ENCODE results near the gene PM20D1. TPM values are rescaled to one million over a fixed set of nuclear protein-coding genes. Genes with fewer than 3 reads are reported as not detected.

The PM20D1 gene
- total RNA-seq, 4 donors from 2014 or later = 0.19 to 0.74 (median 0.50) TPM

DNA sequence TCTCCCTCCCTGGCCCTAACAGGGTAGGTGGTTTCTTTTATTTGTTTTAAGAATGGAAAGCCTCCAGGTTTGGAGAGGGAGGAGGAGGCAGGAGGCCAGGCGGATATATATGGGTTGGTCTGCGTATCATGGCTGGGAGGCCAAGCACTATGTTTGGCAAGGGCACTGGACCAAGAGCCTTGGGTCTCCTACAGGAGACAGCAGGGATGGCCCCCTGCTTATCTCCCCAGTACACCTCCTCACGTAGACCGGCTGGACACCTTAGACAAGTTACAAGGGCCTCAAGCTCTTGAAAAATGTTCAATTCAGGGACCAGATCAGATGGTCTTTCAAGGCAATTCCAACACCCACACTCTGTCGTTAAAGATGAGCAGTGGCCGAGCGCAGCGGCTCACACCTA is 47.9 kb downstream of the PM20D1 start:
- ATAC-seq (ENCODE audit: low FRiP score) (no peak), DNase-seq (ENCODE audit: low spot score) (no peak)
- TF ChIP-seq, protein P1, sequence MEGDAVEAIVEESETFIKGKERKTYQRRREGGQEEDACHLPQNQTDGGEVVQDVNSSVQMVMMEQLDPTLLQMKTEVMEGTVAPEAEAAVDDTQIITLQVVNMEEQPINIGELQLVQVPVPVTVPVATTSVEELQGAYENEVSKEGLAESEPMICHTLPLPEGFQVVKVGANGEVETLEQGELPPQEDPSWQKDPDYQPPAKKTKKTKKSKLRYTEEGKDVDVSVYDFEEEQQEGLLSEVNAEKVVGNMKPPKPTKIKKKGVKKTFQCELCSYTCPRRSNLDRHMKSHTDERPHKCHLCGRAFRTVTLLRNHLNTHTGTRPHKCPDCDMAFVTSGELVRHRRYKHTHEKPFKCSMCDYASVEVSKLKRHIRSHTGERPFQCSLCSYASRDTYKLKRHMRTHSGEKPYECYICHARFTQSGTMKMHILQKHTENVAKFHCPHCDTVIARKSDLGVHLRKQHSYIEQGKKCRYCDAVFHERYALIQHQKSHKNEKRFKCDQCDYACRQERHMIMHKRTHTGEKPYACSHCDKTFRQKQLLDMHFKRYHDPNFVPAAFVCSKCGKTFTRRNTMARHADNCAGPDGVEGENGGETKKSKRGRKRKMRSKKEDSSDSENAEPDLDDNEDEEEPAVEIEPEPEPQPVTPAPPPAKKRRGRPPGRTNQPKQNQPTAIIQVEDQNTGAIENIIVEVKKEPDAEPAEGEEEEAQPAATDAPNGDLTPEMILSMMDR (IDR thresholded peaks at IDR 0.05) = no peak

- ATAC-seq (ENCODE audit: low FRiP score) (no peak), DNase-seq (ENCODE audit: low spot score) (no peak)
- TF ChIP-seq, protein P1 (IDR thresholded peaks at IDR 0.05) = no peak
Observed at GRCh38 chr1:205800981-205801703, 48.8 kb downstream of the PM20D1 start.

- TF ChIP-seq, protein P1 (IDR thresholded peaks at IDR 0.05) = no peak
- ATAC-seq (ENCODE audit: low FRiP score) (no peak), DNase-seq (ENCODE audit: low spot score) (no peak)
Observed at GRCh38 chr1:205800427-205800826, 49.5 kb downstream of the PM20D1 start.

DNA sequence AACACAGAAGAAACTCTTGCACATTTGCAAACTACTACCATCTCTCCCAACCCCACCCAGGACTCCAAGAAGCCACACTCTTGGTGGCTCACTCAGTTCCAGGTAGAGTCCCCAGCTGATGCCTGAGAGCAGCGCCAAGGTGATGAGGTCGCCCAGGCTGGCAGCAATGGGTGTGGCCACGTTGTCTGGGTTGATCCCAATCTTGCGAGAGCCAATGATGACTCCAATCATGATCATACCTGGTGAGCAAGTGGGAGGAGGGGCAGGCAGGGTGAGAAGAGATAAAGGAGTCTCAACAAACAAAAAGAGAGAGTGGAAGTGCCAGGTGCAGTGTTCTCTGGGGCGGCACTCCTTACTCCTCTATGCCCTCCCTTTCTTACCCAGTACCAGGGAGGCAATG is 51.4 kb downstream of the PM20D1 start:
- DNase-seq (ENCODE audit: low spot score) = no peak
- TF ChIP-seq, protein P1 (IDR thresholded peaks at IDR 0.05) = no peak
- ATAC-seq (ENCODE audit: low FRiP score) = no peak

DNA sequence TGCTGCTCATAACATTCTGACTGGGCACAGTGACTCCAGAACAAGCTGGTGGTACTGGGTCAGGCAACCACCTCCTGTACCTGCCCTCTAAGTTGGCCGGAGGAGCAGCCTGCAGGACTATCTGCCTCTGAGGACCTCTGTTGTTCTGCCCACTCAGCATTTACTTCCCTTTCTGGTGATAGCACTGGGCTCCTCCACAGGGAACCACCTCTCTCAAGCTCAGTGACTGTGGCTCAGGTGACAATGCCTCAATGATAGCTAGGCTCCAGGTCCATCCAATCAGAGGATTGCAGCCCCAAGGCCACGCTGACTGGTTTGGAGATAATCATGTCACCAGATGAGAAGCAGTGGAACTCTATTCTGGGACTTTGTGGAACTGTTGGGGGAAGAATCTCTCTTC is 52.8 kb downstream of the PM20D1 start:
- TF ChIP-seq, protein P1 (IDR thresholded peaks at IDR 0.05) = no peak
- ATAC-seq (ENCODE audit: low FRiP score) (no peak), DNase-seq (ENCODE audit: low spot score) (no peak)

- ATAC-seq (ENCODE audit: low FRiP score) (no peak), DNase-seq (ENCODE audit: low spot score) (no peak)
- TF ChIP-seq, protein P1 (IDR thresholded peaks at IDR 0.05) = no peak
Observed at GRCh38 chr1:205794011-205794730, 55.8 kb downstream of the PM20D1 start.

Measured in omental fat pad (tissue), 4 donors.